ENCODE results near the gene MPRIP. TPM values are rescaled to one million over a fixed set of nuclear protein-coding genes. Genes with fewer than 3 reads are reported as not detected.
"Not testable (repeated sequence)": the region's sequence is repeated elsewhere in the genome, so short reads cannot be mapped to it uniquely, and the experiment has no call there.

Gene MPRIP
- total RNA-seq, 1 donor from 2014 or later = 198 TPM

GRCh38 chr17:17011043-17011907 is 31.0 kb upstream of the MPRIP start:
- intact Hi-C loops (cut with micrococcal nuclease) = not testable (repeated sequence)

GRCh38 chr17:17013828-17014747 is 28.2 kb upstream of the MPRIP start:
- intact Hi-C loops (cut with micrococcal nuclease) = not testable (repeated sequence)

- intact Hi-C loops (cut with micrococcal nuclease) = not testable (repeated sequence)
Measured at GRCh38 chr17:17014748-17015124, 27.5 kb upstream of the MPRIP start.

- intact Hi-C loops (cut with micrococcal nuclease) = no loop called here
Measured at GRCh38 chr17:17015230-17015629, 27.0 kb upstream of the MPRIP start.

- intact Hi-C loops (cut with micrococcal nuclease) = not testable (repeated sequence)
Measured at GRCh38 chr17:17016199-17017197, 25.8 kb upstream of the MPRIP start.

GRCh38 chr17:17017343-17018014 is 24.8 kb upstream of the MPRIP start:
- intact Hi-C loops (cut with micrococcal nuclease) = no loop called here

GRCh38 chr17:17018021-17018441 is 24.2 kb upstream of the MPRIP start:
- intact Hi-C loops (cut with micrococcal nuclease) = no loop called here

GRCh38 chr17:17018612-17019429 is 23.4 kb upstream of the MPRIP start:
- intact Hi-C loops (cut with micrococcal nuclease) = no loop called here

GRCh38 chr17:17019430-17019762 is 22.9 kb upstream of the MPRIP start:
- intact Hi-C loops (cut with micrococcal nuclease) = no loop called here

- intact Hi-C loops (cut with micrococcal nuclease) = no loop called here
Measured at GRCh38 chr17:17019891-17020456, 22.3 kb upstream of the MPRIP start.

- intact Hi-C loops (cut with micrococcal nuclease) = no loop called here
Measured at GRCh38 chr17:17020821-17021193, 21.4 kb upstream of the MPRIP start.

- intact Hi-C loops (cut with micrococcal nuclease) = no loop called here
Measured at GRCh38 chr17:17021194-17021863, 20.9 kb upstream of the MPRIP start.

GRCh38 chr17:17022011-17022410 is 20.2 kb upstream of the MPRIP start:
- intact Hi-C loops (cut with micrococcal nuclease) = no loop called here

- intact Hi-C loops (cut with micrococcal nuclease) = no loop called here
Measured at GRCh38 chr17:17022456-17022855, 19.8 kb upstream of the MPRIP start.

- intact Hi-C loops (cut with micrococcal nuclease) = no loop called here
Measured at GRCh38 chr17:17024778-17025300, 17.4 kb upstream of the MPRIP start.

GRCh38 chr17:17025621-17026020 is 16.6 kb upstream of the MPRIP start:
- intact Hi-C loops (cut with micrococcal nuclease) = no loop called here

- intact Hi-C loops (cut with micrococcal nuclease) = no loop called here
Measured at GRCh38 chr17:17026163-17026562, 16.1 kb upstream of the MPRIP start.

GRCh38 chr17:17027442-17028058 is 14.7 kb upstream of the MPRIP start:
- intact Hi-C loops (cut with micrococcal nuclease) = no loop called here

Data from T-helper 2 cell treated with Interferon-gamma antibody and Interleukin-4, amounts not matched to agents 100 ng/mL and 5 ng/mL, for 36 hours (primary cell).